KG1 (cell line): ENCODE measurements around the gene SIX5.

Source experiments
- DNase-seq: peaks from one replicate; lab custom pipeline; 2025; lab: John Stamatoyannopoulos, UW

Gene SIX5

DNA sequence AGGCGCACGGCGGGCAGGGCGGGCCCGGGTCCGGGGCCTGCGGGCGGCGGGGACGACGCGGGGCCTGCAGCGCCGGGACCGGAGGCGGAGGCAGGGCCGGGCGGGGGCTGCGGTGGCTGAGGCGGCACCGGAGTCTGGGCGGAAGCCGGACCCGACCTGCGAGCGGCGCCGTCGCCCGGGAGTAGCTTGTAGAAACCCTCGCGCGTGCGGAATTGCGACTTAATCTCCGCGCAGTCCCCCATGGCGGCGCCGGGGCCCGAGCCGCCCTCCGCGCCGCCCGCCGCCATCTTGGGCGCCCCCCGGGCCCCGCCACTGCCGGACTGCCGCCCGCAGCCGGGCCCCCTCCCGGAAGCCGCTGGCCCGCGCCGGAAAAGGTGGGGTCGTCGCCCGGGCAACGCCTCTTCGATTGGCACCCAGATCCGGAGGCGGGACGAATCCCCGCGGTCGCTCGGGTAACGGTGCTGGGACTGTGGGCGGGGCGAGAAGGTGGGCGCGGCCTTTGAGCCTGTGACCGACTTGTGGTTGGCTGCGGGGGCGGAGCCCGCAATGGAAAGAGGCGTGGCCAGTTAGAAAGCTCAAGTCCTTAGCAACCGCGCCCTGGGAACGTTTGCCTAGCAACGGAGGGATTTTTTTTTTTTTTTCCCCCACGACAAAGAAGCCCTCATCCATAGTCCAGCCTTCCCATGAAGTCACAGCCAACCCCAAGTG lies 23.6 kb upstream of the SIX5 start, which contains the start of gene DMWD:
DMWD (minus strand) TSS at position 376 of the 708 bp plus-strand sequence; CDS start at position 287, 89 bp downstream.
- DNase-seq: peak; percentile 94

DNA sequence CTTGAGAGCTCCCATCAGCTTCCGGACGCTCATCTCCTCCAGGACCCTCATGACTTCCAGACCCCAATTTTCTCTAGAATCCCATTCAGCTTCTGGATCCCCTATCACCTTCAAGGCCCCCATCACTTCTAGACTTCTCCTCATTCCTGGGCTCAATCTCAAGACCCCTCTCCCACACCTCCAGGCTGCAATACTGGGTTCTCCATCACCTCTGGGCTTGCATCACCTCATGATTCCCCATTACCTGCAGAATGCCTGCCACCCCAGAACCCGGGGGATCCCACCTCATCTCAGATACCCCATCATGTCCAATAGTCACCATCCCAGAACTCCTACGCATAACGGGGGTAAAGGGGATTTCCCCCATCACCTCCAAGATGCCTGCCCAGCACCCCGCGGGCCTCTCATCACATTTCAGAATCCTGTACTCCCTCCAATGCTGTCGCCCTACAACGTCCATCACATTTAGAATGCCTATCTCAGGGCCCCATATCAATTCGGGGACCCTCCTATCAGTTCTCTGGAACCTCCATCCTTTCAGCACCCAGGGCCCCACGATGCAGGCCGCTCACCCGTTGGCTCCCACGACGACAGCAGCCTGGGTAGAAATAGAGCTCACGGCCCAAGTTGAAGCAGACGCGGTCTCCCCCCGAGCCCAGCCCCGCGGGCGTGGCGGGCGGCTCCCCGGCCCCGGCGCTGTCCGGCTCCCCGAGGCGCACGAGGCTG lies 22.9 kb upstream of the SIX5 start:
- DNase-seq: no peak

DNA sequence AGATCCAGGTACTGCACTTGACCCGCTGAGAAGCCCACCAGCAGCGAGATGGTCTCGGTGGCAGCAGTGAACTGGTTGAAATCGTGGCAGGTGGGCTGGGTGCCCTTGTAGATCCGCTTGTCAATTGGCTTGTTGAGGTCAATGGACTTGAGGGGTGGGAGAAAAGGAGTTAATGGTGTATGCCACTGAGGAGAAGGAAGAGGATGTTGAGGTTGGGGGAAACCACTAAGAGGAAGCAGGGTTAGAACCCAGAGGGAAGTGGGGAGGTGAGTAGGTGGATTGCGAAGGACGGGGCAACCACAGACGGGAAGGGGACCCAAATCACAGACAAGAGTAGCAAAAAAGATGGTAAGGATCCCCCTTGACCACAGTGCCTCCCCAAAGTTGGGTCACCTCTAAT lies 21.9 kb upstream of the SIX5 start:
- DNase-seq: peak; percentile 69

DNA sequence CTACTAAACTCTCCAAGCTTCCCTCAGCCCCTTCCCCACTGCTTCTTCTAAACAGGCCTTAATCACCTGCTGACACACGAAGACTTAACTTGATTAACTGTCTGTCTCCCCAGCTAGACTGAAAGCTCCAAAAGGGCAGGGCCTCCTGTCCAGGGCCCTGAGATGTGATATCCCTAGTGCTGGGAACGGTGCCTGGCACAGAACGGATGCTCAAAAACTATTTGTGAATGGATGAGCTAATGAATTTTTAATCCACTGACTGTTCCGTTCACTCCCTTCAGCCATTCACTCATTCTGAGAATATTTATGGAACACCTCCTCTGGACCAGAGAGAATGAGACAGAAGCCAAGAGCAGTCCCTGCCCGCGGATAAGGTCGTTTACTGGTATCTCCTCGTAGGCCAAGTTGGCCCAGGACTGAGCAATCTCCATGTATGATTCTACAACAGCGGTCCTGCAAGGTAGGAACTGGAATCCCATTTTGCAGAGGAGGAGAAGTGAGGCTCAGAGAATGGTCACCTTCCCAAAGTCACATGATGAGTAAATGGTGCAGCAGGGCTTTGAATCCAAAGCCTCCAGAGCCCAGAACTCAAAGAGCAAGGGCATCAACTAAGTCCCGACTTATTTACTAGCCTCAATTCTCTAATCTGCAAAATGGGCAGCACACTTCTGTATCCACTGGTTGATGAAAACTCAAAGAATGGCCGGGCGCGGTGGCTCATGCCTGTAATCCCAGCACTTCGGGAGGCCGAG lies 20.2 kb upstream of the SIX5 start:
- DNase-seq: no peak

DNA sequence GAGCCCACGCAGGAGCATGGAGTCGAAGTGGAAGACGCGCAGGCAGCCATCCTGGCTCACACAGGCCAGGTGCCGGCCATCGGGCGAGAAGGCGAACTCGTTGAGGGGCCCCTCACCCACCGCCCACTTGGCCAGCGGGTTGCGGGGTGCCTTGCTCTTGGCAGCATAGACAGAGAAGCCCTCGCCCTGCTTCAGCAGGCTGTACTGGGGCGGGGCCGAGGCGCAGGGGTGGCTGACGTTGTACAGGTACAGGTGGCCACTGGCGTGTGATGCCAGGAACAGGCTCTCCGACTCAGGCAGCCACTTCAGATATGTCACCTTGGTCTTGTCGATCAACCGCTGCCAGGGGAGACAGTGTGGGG lies 17.5 kb upstream of the SIX5 start:
- DNase-seq: no peak

DNA sequence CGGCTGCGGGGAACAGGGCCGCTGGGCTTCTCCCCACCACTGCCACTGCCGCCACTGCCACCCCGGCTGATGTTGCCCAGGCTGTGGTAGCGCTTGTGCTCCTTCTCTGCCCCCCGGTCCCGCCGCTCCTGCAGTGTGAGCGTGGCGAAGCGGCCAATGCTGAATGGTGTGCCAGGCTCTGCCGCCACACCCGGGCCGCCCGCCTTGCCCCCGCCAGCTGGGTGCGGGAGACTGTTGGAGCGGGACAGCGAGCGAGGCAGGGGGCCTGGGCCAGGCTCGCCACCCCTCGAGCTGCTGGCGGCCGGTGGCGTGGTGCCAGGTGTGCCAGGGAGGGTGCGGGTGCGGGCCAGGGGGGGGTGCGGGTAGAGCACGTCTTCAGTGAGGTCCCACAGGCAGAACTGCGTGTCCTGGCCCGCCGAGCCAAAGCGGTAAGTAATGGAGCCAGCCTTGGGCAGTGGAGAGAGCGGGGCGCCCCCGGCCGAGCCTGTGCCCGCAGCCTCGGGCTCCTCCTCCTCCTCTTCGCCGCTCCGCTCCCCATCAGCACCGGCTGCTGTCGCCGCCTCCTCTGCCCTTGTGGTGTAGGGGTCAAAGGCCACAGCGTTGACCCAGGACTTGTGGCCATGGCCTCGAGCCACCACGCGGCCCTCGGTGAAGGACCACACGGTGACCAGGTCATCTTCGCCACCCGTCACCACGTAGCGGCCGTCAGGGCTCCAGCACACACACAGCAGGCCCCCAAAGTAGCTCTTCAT lies 16.9 kb upstream of the SIX5 start:
- DNase-seq: no peak

DNA sequence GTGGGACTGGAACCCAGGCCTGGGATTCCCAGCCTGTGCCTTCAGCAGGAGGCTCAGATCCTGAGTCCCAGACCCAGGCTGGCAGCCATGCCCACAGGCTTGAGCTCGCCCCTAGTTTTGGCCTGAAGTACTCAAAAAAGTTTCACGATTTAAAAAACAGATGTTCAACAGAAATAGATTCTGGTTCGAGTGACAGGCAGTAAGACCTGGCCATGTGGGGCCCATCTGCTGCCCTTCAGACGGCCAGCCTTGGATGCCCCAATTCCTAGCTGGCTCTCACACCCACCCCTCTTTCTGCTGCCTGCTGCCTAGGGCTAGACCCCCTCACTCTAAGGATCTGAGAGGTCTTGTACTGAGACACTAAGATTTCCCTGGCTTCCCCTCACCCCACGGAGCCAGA lies 16.0 kb upstream of the SIX5 start:
- DNase-seq: no peak

DNA sequence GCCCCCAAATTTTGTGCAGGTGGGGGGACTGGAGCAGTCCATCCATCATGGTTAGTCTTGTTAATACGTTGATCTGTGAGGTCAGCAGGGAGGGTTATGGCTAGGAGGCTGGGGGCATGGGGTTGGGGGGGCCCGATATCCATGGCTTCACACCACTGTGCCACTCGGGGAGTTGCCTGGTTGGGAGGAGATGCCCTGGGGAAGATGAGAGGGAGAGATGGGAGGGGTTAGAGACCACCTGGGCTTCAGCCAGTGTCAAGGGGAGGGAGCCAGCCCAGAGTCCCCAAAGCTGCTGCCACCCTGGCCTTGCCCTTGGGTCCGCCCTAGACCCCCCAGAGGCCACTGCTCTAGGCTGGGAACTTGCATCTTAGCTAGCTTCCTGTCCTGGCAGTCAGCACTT lies 15.0 kb upstream of the SIX5 start:
- DNase-seq: no peak

DNA sequence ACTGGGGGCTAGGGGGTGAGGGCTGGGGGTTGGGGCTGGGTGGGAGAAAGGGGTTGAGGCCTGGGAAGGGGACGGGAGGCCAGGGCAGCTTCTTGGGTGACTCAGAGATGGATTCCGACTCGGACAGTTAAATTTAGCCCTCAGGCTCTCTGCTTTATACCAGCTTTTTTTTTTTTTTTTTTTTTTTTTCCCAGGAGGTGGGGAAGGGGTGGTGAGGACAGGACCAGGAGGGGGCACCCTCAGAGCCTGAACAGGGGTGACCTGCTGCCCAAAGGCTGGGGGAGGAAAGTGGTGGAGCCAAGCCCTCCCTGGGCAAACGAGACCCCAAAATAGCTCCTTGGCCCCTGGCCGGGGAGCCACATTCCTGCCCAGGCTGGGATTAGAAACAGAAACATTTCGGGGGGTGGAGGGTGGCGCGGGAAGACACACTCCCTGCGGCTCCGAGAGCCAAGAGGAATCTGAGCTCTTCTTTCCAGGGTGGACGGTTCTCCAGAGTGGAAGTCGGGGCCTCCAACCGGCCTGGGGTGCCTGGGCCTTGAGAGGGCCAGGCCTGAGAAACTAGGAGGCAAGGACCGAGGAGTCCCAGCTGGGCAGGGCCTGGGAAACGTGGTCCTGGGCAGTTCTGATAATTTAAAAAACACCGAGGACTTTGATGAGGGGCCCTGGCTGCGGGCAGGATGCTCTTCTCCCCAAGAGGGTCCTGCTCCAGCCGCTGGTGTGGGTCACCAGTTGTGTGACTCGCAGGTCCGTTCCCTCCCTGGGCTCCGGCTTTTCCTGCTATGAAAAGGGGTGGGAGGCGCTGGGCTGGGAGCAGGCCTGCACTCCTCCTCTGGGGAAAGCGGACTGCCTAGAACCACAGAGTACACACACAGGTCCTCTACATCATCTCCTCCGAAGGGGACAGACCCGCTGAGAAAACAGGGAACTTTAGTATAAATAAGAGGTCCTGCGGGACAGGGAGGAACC lies 14.1 kb upstream of the SIX5 start:
- no peak for DNase-seq

DNA sequence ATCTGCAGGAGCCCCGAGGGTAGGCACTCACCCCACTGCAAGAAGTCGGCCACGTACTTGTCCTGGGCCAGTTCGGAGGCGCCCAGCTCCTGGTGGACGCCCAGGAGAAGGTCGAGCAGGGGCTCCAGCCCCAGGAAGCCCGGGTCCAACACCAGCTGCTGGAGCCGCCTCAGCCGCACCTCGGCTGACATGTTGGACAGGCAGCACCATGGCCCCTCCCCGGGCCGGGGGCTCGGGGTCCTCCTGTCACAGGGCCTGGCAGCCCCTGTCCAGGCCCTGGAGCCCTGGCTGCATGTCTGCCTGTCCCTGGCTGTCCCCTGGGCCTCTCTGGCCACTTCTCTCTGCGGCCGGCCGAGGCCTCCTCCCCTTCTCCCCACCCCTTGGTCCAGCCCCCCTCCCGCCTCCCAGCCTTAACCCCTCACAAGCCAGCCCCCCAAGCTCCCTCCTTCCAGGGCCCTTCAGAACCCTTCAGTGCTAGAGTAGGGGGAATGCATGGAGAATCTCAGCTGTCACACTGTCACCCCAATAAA lies 13.2 kb upstream of the SIX5 start, which contains the start of gene DMPK:
DMPK (minus strand) TSS at position 329 of the 530 bp plus-strand sequence; CDS start at position 191, 138 bp downstream.
- no peak for DNase-seq

DNA sequence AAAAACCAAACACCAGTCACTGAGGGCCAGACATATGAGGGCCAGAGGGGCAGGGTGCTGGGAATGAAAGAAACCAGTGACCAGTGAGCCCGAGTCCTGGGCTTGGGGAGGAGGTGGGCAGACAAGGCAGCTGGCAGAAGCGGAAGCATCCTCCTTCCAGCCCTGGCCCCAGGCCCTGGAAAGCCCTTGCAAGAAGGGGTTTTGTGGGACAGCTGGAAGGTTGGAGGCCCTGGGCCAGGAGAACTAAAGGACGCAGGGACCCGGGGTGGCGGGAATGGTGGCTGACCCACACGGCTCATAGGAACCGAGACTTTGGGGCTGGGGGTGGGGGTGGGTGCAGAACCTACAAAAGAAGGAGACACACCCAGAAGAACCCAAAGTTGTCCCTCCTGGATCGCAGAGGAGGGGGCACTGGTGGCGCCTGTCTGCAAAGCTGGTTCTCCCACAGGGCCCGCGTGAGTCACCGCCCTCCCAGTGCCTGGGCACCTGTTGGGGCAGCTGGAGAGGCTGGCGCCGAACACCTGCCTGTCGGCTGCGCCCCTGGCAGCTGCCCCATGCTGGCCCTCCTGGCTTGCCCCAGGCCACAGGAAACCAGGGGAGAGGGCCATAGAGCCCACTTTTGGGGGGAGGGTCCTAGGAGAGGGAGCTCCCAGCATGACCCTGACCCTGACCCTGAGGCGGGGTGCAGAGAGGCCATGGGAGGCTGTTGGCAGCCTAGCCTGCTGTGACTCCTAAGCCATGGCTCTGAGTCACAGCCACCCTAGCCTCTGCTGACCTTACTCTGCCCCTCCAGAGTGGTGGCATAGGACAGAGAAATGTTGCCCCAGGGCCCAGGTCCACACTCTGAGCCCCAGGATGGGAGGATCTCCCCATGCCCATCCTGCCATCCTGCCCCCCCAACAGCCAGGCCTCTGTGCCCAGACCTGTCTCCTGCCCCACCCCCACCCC lies 12.4 kb upstream of the SIX5 start:
- no peak for DNase-seq

DNA sequence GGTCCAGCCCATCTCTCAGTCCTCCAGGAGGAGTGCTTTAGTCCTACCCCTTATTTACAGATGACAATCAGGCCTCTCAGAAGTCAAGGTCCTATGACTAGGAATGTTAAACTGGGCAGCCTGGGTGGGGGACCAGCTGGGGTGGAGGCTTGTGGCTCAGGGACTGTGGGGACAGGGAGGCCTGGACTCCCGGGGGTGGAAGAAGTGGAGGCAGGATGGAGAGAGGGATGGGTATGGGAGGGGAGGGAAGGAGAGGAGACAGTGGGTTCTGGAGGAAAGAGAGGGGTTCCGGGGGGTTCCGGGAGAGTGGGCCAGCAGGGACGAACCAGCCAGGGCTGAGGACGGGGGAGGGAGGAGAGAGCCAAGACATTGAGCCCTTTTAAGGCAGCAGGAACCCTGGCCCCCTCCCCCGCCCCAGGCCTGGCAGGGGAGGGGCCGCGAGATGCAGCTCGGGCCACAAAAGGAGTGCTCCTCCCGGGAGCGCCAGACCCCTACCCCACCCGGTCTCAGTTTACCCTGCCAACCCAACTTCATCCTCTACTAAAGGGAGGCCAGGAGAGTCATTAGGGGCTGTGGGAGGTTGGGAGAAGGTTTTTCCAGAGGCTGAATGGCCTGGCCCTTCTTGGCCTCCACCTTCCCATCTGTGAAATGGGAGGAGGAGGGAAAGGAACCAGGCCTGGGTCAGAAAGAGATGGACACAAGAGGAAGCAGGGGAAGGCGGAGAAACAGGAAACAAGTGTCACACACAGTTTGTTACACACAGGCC lies 11.6 kb upstream of the SIX5 start:
- no peak for DNase-seq

DNA sequence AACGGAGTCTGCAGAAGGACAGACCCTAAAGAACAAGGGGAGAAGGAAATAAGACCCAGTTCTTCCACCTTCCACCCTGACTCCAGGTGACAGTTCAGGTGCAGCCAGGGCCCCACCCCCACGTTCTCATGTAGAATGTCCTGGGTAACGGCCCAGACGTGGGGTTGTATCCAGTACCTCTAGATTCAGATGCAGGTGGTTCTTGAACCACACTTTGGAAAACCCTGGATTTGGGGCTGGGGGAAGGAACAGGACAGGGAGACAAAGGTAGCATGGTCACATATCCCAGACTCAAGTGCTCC lies 11.0 kb upstream of the SIX5 start:
- DNase-seq: no peak

DNA sequence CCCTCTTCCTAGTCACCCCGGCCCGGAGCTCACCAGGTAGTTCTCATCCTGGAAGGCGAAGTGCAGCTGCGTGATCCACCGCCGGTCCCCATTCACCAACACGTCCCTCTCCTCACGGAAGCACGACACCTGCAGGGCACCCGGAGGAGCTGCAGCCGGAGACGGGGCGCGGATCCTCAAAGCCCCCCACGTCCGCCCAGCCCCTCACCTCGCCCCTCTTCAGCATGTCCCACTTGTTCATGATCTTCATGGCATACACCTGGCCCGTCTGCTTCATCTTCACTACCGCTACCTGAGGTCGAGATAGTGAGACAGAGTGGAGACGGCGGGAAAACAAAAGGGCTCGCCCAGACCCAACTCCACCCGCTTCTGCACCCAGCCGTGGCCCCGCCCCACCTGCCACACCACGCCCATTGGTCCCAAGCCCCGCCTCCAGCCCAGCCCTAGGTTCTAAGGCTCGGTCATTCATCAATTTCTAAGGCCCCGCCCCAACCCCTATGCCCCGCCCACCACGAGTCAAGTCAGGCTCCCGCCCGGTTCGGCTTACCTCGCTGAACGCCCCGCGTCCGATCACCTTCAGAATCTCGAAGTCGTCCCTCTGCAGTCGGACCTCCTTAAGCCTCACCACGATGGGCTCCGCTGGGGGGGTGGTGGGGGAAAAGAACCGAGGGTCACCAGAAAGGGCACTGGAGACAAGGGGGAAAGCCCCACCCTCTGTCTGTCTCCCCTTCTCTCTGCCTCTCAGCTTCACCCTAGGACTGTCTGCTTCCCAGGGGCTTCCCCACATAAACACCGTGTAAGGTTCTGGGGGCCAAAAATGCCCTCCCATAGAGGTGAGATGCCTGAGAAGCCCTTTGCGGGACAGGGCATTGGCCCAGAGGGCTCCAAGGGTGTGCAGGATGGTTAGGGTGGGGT lies 10.4 kb upstream of the SIX5 start:
- DNase-seq: no peak

DNA sequence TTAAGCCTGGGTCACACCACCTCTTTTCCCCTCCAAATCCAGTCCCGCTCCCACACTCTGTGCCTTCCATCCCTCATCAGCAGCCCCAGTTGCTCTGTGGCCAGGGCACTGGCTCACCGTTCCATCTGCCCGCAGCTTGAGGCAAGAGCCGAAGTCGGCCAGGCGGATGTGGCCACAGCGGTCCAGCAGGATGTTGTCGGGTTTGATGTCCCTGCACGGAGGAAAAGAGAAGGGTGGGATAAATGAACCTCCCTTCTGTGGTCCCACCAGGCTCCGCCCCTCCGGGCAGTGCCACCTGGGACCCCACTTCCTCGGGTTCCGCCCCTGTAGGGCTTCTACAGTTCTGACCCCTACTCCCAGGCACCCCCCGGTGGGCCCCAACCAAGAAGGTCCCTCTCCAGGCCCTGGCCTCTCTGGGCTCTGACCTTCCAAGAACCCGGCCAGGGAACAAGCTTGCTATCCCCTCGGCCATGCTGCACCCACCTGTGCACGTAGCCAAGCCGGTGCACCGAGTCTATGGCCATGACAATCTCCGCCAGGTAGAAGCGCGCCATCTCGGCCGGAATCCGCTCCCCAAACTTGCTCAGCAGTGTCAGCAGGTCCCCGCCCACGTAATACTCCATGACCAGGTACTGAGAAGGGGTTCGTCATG lies 9.1 kb upstream of the SIX5 start:
- no peak for DNase-seq

DNA sequence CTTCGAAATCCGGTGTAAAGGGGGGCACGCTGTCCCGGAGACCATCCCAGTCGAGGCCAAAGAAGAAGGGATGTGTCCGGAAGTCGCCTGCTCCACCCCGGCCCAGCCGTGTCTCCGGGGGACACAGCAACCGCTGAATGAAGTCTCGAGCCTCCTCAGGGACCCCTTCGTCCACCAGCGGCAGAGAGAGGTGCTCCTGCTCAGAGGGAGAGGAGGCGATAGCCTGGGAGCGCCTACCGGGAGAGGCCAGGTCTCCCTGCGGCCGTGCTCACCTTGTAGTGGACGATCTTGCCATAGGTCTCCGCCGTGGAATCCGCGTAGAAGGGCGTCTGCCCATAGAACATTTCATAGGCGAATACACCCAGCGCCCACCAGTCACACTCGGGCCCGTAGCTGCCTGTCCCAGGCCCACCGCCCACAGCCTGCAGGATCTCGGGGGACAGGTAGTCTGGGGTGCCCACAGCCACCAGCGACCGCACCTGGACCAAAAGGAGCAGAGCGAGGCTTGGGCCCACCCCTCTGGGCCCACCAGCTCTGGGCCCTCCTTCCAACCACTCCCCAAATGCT lies 8.4 kb upstream of the SIX5 start:
- DNase-seq: no peak

DNA sequence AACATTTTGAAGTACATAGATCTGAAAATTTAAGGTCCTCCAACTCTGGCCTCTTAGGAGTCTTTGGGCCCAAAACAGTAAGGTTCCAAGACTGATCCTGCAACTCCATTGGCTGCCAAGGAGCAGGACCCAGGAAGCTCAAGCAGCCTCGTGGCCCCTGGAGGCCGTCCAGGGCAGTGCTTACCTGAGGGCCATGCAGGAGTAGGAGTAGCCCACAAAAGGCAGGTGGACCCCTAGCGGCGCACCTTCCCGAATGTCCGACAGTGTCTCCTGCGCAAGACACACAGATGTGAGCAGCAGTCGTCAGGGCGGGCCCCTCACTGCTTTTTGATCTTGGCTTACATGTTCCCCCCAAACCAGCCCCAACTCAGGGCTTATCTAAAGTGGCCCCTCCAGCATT lies 5.7 kb upstream of the SIX5 start:
- no peak for DNase-seq
